SK-N-MC (cell line): ENCODE measurements around the gene ZNF362.

Source experiments
- DNase-seq: peaks from one replicate; pipeline ENCODE4 v3.0.0-alpha.2; 2011; ENCODE audit warnings: low read depth, low spot score
- H3K27ac ChIP-seq: fragments of 200-600 bp; sonication (generic); 2 replicates; pipeline ENCODE4 v1.5.1; 2016; ENCODE audit warnings: mixed run types
- H3K36me3 ChIP-seq: fragments of 200-600 bp; sonication (generic); 2 replicates; pipeline ENCODE4 v1.6.1; 2017; ENCODE audit warnings: antibody characterized with exemption, low read length, mixed read lengths; ENCODE audit not compliant: insufficient read depth
- H3K4me3 ChIP-seq: fragments of 200-600 bp; sonication (generic); 2 replicates; pipeline ENCODE4 v1.5.1; 2016
- H3K9ac ChIP-seq: fragments of 200-600 bp; sonication (generic); 2 replicates; pipeline ENCODE4 v1.8.0; 2017; ENCODE audit warnings: mixed run types, mixed read lengths; ENCODE audit not compliant: insufficient read length
- H3K9me3 ChIP-seq: fragments of 200-600 bp; sonication (generic); 2 replicates; pipeline ENCODE4 v1.6.1; 2017; ENCODE audit warnings: low read depth, mild to moderate bottlenecking, antibody characterized with exemption, low read length, moderate library complexity, mixed read lengths
- EZH2 ChIP-seq: fragments of 200-600 bp; sonication (generic); IDR thresholded peaks from one replicate; pipeline ENCODE4 v1.6.1; 2017; ENCODE audit warnings: antibody characterized with exemption
- FOXP2 ChIP-seq: optimal IDR thresholded peaks from 2 replicates; pipeline ENCODE3; 2011; ENCODE audit warnings: mild to moderate bottlenecking, moderate library complexity; ENCODE audit not compliant: insufficient read depth; ENCODE audit errors: extremely low read length, control extremely low read depth
- POLR2AphosphoS5 ChIP-seq: IDR thresholded peaks from 2 replicates; pipeline ENCODE4 v1.6.1; 2012; ENCODE audit warnings: mild to moderate bottlenecking, low read depth, low read length, borderline replicate concordance

Gene ZNF362

GRCh38 chr1:33321178-33321577 lies 64.9 kb downstream of the ZNF362 start:
- no peak for DNase-seq
- Histone ChIP-seq H3K27ac (no peak overlapping the region), H3K36me3 (peaks cover 32% of the 10 kb centered on the region), H3K9ac (no peak overlapping the region), H3K9me3 (no peaks in the 10 kb centered on the region), H3K4me3 (no peak overlapping the region)
- TF ChIP-seq EZH2 (no peak), POLR2AphosphoS5 (no peak), FOXP2 (no peak)

GRCh38 chr1:33322109-33322508 lies 65.8 kb downstream of the ZNF362 start:
- H3K9ac ChIP-seq = no peak overlapping the region
- no peak for DNase-seq
- H3K36me3 ChIP-seq = peaks cover 41% of the 10 kb centered on the region
- no peak overlapping the region for H3K4me3 ChIP-seq
- no peaks in the 10 kb centered on the region for H3K9me3 ChIP-seq
- TF ChIP-seq EZH2 (no peak), FOXP2 (no peak), POLR2AphosphoS5 (no peak)
- no peak overlapping the region for H3K27ac ChIP-seq

- TF ChIP-seq POLR2AphosphoS5 = 0 out of 2 replicates have a peak, but pooled peaks have one; percentile 9
- no peak for TF ChIP-seq FOXP2
- Histone ChIP-seq H3K9ac (no peak overlapping the region), H3K36me3 (peaks cover 50% of the 10 kb centered on the region)
These were observed 66.7 kb downstream of the ZNF362 start for GRCh38 chr1:33322870-33323585.

GRCh38 chr1:33323663-33324477 lies 67.6 kb downstream of the ZNF362 start:
- H3K27ac ChIP-seq = no peak overlapping the region
- no peaks in the 10 kb centered on the region for H3K9me3 ChIP-seq
- H3K4me3 ChIP-seq = no peak overlapping the region
- DNase-seq = no peak
- H3K36me3 ChIP-seq = peaks cover 57% of the 10 kb centered on the region
- no peak overlapping the region for H3K9ac ChIP-seq
- TF ChIP-seq FOXP2 (no peak), POLR2AphosphoS5 (no peak), EZH2 (no peak)

More at GRCh38 chr1:33322870-33323585, 66.7 kb downstream of the ZNF362 start:
- Histone ChIP-seq H3K27ac (no peak overlapping the region), H3K4me3 (no peak overlapping the region), H3K9me3 (no peaks in the 10 kb centered on the region)
- DNase-seq = no peak

- Histone ChIP-seq H3K27ac (peak overlapping the region; percentile 26; the same call in 1 of the 2 replicates), H3K36me3 (peaks cover 68% of the 10 kb centered on the region), H3K4me3 (no peak overlapping the region), H3K9ac (peak overlapping the region; percentile 39), H3K9me3 (no peaks in the 10 kb centered on the region)
- no peak for DNase-seq
- TF ChIP-seq FOXP2 (no peak), POLR2AphosphoS5 (no peak), EZH2 (no peak)
These were observed 68.6 kb downstream of the ZNF362 start for GRCh38 chr1:33324677-33325575.

GRCh38 chr1:33326785-33327184 lies 70.5 kb downstream of the ZNF362 start:
- TF ChIP-seq EZH2 = no peak
- TF ChIP-seq POLR2AphosphoS5 = no peak
- no peak for TF ChIP-seq FOXP2
- peaks cover 86% of the 10 kb centered on the region for H3K36me3 ChIP-seq
- no peak overlapping the region for H3K9ac ChIP-seq
- no peaks in the 10 kb centered on the region for H3K9me3 ChIP-seq
- no peak for DNase-seq
- no peak overlapping the region for H3K4me3 ChIP-seq
- no peak overlapping the region for H3K27ac ChIP-seq

- DNase-seq = no peak
- Histone ChIP-seq H3K4me3 (no peak overlapping the region), H3K9me3 (no peaks in the 10 kb centered on the region), H3K36me3 (peaks cover 96% of the 10 kb centered on the region), H3K9ac (no peak overlapping the region), H3K27ac (no peak overlapping the region)
- TF ChIP-seq EZH2 = no peak
- no peak for TF ChIP-seq POLR2AphosphoS5
- no peak for TF ChIP-seq FOXP2
These were observed 71.5 kb downstream of the ZNF362 start for GRCh38 chr1:33327587-33328325.
